Kidney (tissue), 14 donors: ENCODE data around the gene SMG5. TPM values are rescaled to one million over a fixed set of nuclear protein-coding genes. Genes with fewer than 3 reads are reported as not detected.

Experiments
- DNase-seq, 5 donors: peaks; one replicate each; pipeline ENCODE4 v3.0.0-alpha.2; 2013 to 2020
- FAIRE-seq: peaks from 2 replicates; lab custom pipeline; 2012; peaks lifted over from hg19 to GRCh38; lab: Jason Lieb, UNC
- H3K27ac ChIP-seq, 2 donors: one replicate each; pipeline ENCODE4 v1.7.0; 2013; ENCODE audit warnings: low read depth in 2 of 2, low read length in 2 of 2, inconsistent platforms in 1 of 2
- H3K27me3 ChIP-seq: one replicate; pipeline ENCODE4 v1.7.1; 2013; ENCODE audit warnings: low read length, inconsistent platforms; ENCODE audit not compliant: control insufficient read depth, insufficient read depth
- H3K36me3 ChIP-seq, 3 donors: one replicate each; pipeline versions ENCODE4 v1.7.0 to v1.7.1; 2013; ENCODE audit warnings: low read length in 3 of 3, control low read depth in 1 of 3, inconsistent platforms in 1 of 3; ENCODE audit not compliant: insufficient read depth in 3 of 3, control insufficient read depth in 2 of 3
- H3K4me1 ChIP-seq, 3 donors: one replicate each; pipeline versions ENCODE4 v1.7.0 to v1.7.1; 2013; ENCODE audit warnings: low read length in 3 of 3, inconsistent platforms in 1 of 3, low read depth in 1 of 3; ENCODE audit not compliant: control insufficient read depth in 2 of 3, insufficient read depth in 2 of 3
- H3K4me3 ChIP-seq, 3 donors: one replicate each; pipeline versions ENCODE4 v1.7.0 to v1.8.1; 2013; ENCODE audit warnings: low read length in 3 of 3, control low read depth in 1 of 3, inconsistent platforms in 1 of 3
- H3K9ac ChIP-seq, 3 donors: one replicate each; pipeline versions ENCODE4 v1.7.0 to v1.7.1; 2013; ENCODE audit warnings: low read length in 3 of 3, control low read depth in 1 of 3, inconsistent platforms in 1 of 3
- H3K9me3 ChIP-seq, 3 donors: one replicate each; pipeline versions ENCODE4 v1.7.0 to v1.7.1; 2013; ENCODE audit warnings: low read length in 3 of 3, control low read depth in 1 of 3, inconsistent platforms in 1 of 3; ENCODE audit not compliant: control insufficient read depth in 2 of 3, insufficient read depth in 1 of 3
- CTCF ChIP-seq: IDR thresholded peaks from 3 replicates; pipeline ENCODE4 v1.5.1; 2012; ENCODE audit warnings: mild to moderate bottlenecking, moderate library complexity, borderline replicate concordance; ENCODE audit not compliant: insufficient read depth; ENCODE audit errors: extremely low read depth
- intact Hi-C: fragments of 100-400 bp; cut with DNase I; formaldehyde crosslinking; loops from one replicate; pipeline ENCODE4 v1.11.1; 2022
- polyA plus RNA-seq: library from polyadenylated mRNA; stranded (reverse); fragments of 350-450 nt; fragmentation: Illumina TruSeq; extraction: RNeasy Lipid Tissue Mini Kit (QIAGEN cat#74804); gene quantifications from one replicate; pipeline ENCODE4 v1.2.3, GENCODE V29; 2014; ENCODE audit warnings: low read depth, low replicate concordance; ENCODE audit not compliant: insufficient read depth
- total RNA-seq: library from RNA; stranded (reverse); fragmentation: NEBNext Ultra II Directional; extraction: Animal tissue kit (Norgen Biotek cat#: 25700); gene quantifications from one replicate; pipeline ENCODE4 v1.2.1, GENCODE V29; 2021
- donor health status: control.
- donor health status: control.
- donor health status: control.
- donor health status: control.
- donor health status: control.
- donor health status: DM: yes; HTN: yes; CAD: no.
- donor health status: Normal renal cell carcinoma (clear cell type).

The SMG5 gene
- total and polyA plus RNA-seq, 2 donors from 2014 or later, result 46.1 to 69.5 TPM

GRCh38 chr1:156258859-156259258 lies 23.8 kb downstream of the SMG5 start:
- Histone ChIP-seq H3K4me1 (no peaks in the 10 kb centered on the region), H3K4me3 (no peak overlapping the region), H3K9ac (no peak overlapping the region), H3K27me3 (no peaks in the 10 kb centered on the region), H3K27ac (no peak overlapping the region), H3K9me3 (no peaks in the 10 kb centered on the region), H3K36me3 (peaks cover 0 to 67% (median 51%) of the 10 kb centered on the region in 3 donors)
- no peak for FAIRE-seq
- no peak for TF ChIP-seq CTCF
- DNase-seq, result no peak
- intact Hi-C loops, result no loop called here

- Histone ChIP-seq H3K4me3 (no peak overlapping the region), H3K36me3 (peaks cover 3 to 70% (median 53%) of the 10 kb centered on the region in 3 donors), H3K27me3 (no peaks in the 10 kb centered on the region), H3K4me1 (no peaks in the 10 kb centered on the region), H3K9me3 (no peaks in the 10 kb centered on the region), H3K9ac (no peak overlapping the region), H3K27ac (no peak overlapping the region)
- DNase-seq (no peak), FAIRE-seq (no peak)
- no peak for TF ChIP-seq CTCF
- intact Hi-C loops, result no loop called here
These were observed 24.9 kb downstream of the SMG5 start for GRCh38 chr1:156257711-156258110.

GRCh38 chr1:156253634-156254033 lies 29.0 kb downstream of the SMG5 start:
- peaks cover 5 to 67% (median 41%) of the 10 kb centered on the region in 3 donors for H3K36me3 ChIP-seq
- no peaks in the 10 kb centered on the region for H3K4me1 ChIP-seq
- no peaks in the 10 kb centered on the region for H3K9me3 ChIP-seq
- DNase-seq, result no peak
- H3K4me3 ChIP-seq, result no peak overlapping the region
- no peak overlapping the region for H3K9ac ChIP-seq
- FAIRE-seq, result no peak
- intact Hi-C loops, result no loop called here
- no peak overlapping the region for H3K27ac ChIP-seq
- no peaks in the 10 kb centered on the region for H3K27me3 ChIP-seq
- TF ChIP-seq CTCF, result no peak

- Histone ChIP-seq H3K36me3 (peaks cover 5 to 49% (median 29%) of the 10 kb centered on the region in 3 donors), H3K27me3 (no peaks in the 10 kb centered on the region), H3K9me3 (no peaks in the 10 kb centered on the region), H3K4me1 (no peaks in the 10 kb centered on the region), H3K9ac (no peak overlapping the region), H3K4me3 (no peak overlapping the region), H3K27ac (no peak overlapping the region)
- FAIRE-seq (no peak), DNase-seq (no peak)
- intact Hi-C loops, result no loop called here
- no peak for TF ChIP-seq CTCF
These were observed 31.1 kb downstream of the SMG5 start for GRCh38 chr1:156251527-156251926.
